A673 (cell line): ENCODE data around the gene IMMP2L. TPM values are rescaled to one million over a fixed set of nuclear protein-coding genes. Genes with fewer than 3 reads are reported as not detected.

Experiments used
- BruUV-seq: library from RNA; stranded (reverse); fragments of 400-500 nt; replicated peaks from 2 replicates; lab custom pipeline; 2021; lab: Mats Ljungman, UMichigan
- CTCF ChIA-PET: fragments of 300-600 bp; sonication (Branson Sonifier 250); formaldehyde crosslinking; loops from one replicate; lab custom pipeline; 2022; ENCODE audit warnings: antibody characterized with exemption; lab: Charles Lee
- POLR2A ChIA-PET: fragments of 300-600 bp; sonication (Branson Sonifier 250); formaldehyde crosslinking; loops from one replicate; lab custom pipeline; 2022; ENCODE audit warnings: antibody characterized with exemption; ENCODE audit not compliant: low non-redundant PET; lab: Charles Lee
- DNase-seq: peaks from one replicate; pipeline ENCODE4 v3.0.0-alpha.2; 2015; ENCODE audit warnings: low spot score
- H3K27ac ChIP-seq: fragments of 200-600 bp; sonication (generic); 2 replicates; pipeline ENCODE4 v1.5.1; 2016; ENCODE audit warnings: mixed run types, low read depth, mild to moderate bottlenecking, mixed read lengths, antibody characterized with exemption, low read length; ENCODE audit not compliant: poor library complexity, severe bottlenecking
- H3K27me3 ChIP-seq: fragments of 200-600 bp; sonication (generic); replicated peaks from 2 replicates; pipeline ENCODE4 v1.6.1; 2017; ENCODE audit warnings: mixed run types, low read depth, mild to moderate bottlenecking, mixed read lengths, antibody characterized with exemption, low read length; ENCODE audit not compliant: insufficient read depth, poor library complexity
- H3K36me3 ChIP-seq: fragments of 200-600 bp; sonication (generic); 2 replicates; pipeline ENCODE4 v1.6.1; 2016; ENCODE audit warnings: mixed run types, mild to moderate bottlenecking, mixed read lengths, antibody characterized with exemption, low read length; ENCODE audit not compliant: insufficient read depth, poor library complexity, severe bottlenecking
- H3K4me1 ChIP-seq: fragments of 200-600 bp; sonication (generic); 2 replicates; pipeline ENCODE4 v1.6.1; 2017; ENCODE audit warnings: mixed run types, mild to moderate bottlenecking, mixed read lengths, antibody characterized with exemption, low read length; ENCODE audit not compliant: insufficient read depth, poor library complexity, severe bottlenecking
- H3K4me3 ChIP-seq: fragments of 200-600 bp; sonication (generic); 2 replicates; pipeline ENCODE4 v1.5.1; 2016; ENCODE audit warnings: low read depth, mixed run types, mild to moderate bottlenecking, mixed read lengths, low read length; ENCODE audit not compliant: poor library complexity, severe bottlenecking
- H3K9me3 ChIP-seq: fragments of 200-600 bp; sonication (generic); 2 replicates; pipeline ENCODE4 v1.6.1; 2016; ENCODE audit warnings: mixed run types, low read depth, mild to moderate bottlenecking, mixed read lengths, antibody characterized with exemption, low read length; ENCODE audit not compliant: poor library complexity, severe bottlenecking
- EZH2 ChIP-seq: fragments of 200-600 bp; sonication (generic); IDR thresholded peaks from 2 replicates; pipeline ENCODE4 v1.6.1; 2017; ENCODE audit warnings: borderline replicate concordance, low read depth, mild to moderate bottlenecking, mixed read lengths, antibody characterized with exemption, low read length; ENCODE audit not compliant: poor library complexity, severe bottlenecking
- intact Hi-C: fragments of 100-400 bp; cut with micrococcal nuclease; formaldehyde crosslinking; loops from one replicate; pipeline ENCODE4 v1.10.0; 2022; ENCODE audit not compliant: unreplicated experiment
- total RNA-seq: library from RNA; stranded (reverse); gene quantifications from 2 replicates; pipeline ENCODE4 v1.2.3, GENCODE V29; 2021
- TF ChIP-seq, protein P1 (sequence below): fragments of 300-800, 200-600 bp; sonication (generic); conservative IDR thresholded peaks from 2 replicates; pipeline ENCODE4 v1.5.1; 2017; ENCODE audit warnings: low read depth, mild to moderate bottlenecking, antibody characterized with exemption, low read length, moderate library complexity, mixed read lengths

IMMP2L gene
- total RNA-seq, 1 experiment from 2014 or later, result 10.0 TPM

DNA sequence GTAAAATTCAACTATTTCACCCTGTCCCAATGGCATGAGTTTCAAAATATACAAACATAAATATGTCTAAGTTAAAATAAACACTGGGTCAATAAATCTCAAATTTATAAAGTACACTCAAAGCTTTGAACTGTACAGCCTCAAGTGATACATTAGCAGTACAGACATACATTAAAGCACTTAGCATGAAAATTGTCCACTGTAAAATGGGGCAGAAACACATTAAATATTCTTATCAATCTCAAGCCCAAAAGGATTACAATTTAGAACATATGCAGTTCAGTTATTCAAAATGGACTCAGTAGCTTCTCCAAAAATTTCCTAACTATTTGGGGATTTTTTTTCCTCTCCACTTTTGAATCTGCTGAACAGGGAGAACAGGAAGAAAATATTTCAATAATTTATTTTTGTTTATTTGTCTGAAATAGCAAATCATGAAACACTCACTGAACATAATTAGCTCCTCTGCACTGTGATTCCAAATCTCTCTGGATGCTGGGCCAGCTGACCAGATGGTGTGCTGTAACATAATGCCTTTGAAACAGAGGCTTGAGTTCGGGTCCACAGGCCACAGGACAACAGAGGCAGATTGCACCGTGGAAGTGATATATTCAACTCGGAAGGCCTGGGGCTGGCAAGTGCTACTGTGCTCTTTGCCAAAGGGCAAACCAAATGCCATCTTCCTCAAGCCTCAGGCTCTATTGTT is 720.3 kb downstream of the IMMP2L start:
- H3K9me3 ChIP-seq, result no peaks in the 10 kb centered on the region
- H3K4me1 ChIP-seq, result no peaks in the 10 kb centered on the region
- H3K27ac ChIP-seq, result no peak overlapping the region
- BruUV-seq, result no TSS peak
- no peaks in the 10 kb centered on the region for H3K36me3 ChIP-seq
- POLR2A ChIA-PET, result no interaction called here
- intact Hi-C loops, result no loop called here
- CTCF ChIA-PET, result no interaction called here
- H3K27me3 ChIP-seq, result peaks cover 37% of the 10 kb centered on the region
- TF ChIP-seq EZH2, result no peak
- TF ChIP-seq, protein P1, sequence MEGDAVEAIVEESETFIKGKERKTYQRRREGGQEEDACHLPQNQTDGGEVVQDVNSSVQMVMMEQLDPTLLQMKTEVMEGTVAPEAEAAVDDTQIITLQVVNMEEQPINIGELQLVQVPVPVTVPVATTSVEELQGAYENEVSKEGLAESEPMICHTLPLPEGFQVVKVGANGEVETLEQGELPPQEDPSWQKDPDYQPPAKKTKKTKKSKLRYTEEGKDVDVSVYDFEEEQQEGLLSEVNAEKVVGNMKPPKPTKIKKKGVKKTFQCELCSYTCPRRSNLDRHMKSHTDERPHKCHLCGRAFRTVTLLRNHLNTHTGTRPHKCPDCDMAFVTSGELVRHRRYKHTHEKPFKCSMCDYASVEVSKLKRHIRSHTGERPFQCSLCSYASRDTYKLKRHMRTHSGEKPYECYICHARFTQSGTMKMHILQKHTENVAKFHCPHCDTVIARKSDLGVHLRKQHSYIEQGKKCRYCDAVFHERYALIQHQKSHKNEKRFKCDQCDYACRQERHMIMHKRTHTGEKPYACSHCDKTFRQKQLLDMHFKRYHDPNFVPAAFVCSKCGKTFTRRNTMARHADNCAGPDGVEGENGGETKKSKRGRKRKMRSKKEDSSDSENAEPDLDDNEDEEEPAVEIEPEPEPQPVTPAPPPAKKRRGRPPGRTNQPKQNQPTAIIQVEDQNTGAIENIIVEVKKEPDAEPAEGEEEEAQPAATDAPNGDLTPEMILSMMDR, result no peak
- no peak for DNase-seq
- no peak overlapping the region for H3K4me3 ChIP-seq

DNA sequence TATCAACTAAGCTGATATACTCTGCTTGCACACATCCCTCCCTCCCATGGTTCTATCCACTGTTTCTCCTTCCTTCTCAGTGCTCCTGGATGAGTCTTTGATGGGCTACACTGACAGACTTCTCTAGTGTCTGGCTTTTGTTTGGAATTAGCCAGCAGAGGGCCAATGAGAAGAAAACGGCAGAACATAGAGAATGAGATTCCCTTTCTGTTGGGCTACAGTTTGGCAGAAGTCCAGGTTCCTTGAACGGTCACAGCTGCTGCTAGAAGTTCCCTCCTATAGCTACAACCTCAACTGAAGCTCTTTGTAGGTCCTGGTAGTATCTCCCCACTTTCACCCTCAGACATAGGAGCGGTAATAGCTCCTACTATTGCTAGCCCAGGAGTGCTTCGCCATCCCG is 722.4 kb downstream of the IMMP2L start:
- DNase-seq, result peak; percentile 79
- Histone ChIP-seq H3K27ac (no peak overlapping the region), H3K36me3 (no peaks in the 10 kb centered on the region), H3K27me3 (peaks cover 27% of the 10 kb centered on the region), H3K9me3 (no peaks in the 10 kb centered on the region), H3K4me1 (no peaks in the 10 kb centered on the region), H3K4me3 (no peak overlapping the region)
- TF ChIP-seq EZH2, result no peak
- TF ChIP-seq, protein P1, result peak; percentile 33; the same call in 1 of the 2 replicates
- ChIA-PET POLR2A (no interaction called here), CTCF (no interaction called here)
- intact Hi-C loops, result loop anchor here (10.0 kb wide), 1 partner anchor 255 kb away; the partner anchor contains the start of gene LRRN3
- no TSS peak for BruUV-seq

DNA sequence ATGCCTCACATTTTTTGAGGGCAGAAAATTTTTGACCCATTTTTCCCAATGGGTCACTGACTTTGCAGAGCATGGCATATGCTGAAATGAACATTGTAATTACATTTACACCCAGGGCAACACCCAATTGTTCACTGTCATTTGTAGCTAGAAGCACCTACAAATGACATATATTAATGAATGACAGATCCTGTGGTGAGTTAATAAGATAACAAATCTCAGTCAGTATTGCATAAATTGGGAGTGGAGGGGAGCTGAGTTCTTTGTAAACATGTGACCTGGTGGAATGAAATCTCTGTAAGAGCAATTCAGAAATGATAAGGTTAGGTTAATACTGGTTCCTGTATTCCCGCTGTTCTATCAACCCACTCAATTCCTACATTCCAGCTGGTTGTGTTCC is 726.4 kb downstream of the IMMP2L start:
- H3K36me3 ChIP-seq, result no peaks in the 10 kb centered on the region
- DNase-seq, result no peak
- no TSS peak for BruUV-seq
- ChIA-PET CTCF (no interaction called here), POLR2A (no interaction called here)
- no peaks in the 10 kb centered on the region for H3K9me3 ChIP-seq
- no peak overlapping the region for H3K4me3 ChIP-seq
- H3K4me1 ChIP-seq, result no peaks in the 10 kb centered on the region
- no peak overlapping the region for H3K27ac ChIP-seq
- peaks cover 14% of the 10 kb centered on the region for H3K27me3 ChIP-seq
- no peak for TF ChIP-seq EZH2
- TF ChIP-seq, protein P1, result no peak
- intact Hi-C loops, result loop anchor here (10.0 kb wide), 1 partner anchor 259 kb away; the partner anchor contains the start of gene LRRN3
